GM19395 (cell line): ENCODE results near the gene SLC30A4.
"Not testable (repeated sequence)": the region's sequence is repeated elsewhere in the genome, so short reads cannot be mapped to it uniquely, and the experiment has no call there.

Source experiments
- ATAC-seq: cut with Tn5 transposase; IDR thresholded peaks from one replicate; pipeline ENCODE4 v1.9.1; 2021; ENCODE audit warnings: mild to moderate bottlenecking, moderate library complexity; ENCODE audit not compliant: unreplicated experiment

The SLC30A4 gene, protein sequence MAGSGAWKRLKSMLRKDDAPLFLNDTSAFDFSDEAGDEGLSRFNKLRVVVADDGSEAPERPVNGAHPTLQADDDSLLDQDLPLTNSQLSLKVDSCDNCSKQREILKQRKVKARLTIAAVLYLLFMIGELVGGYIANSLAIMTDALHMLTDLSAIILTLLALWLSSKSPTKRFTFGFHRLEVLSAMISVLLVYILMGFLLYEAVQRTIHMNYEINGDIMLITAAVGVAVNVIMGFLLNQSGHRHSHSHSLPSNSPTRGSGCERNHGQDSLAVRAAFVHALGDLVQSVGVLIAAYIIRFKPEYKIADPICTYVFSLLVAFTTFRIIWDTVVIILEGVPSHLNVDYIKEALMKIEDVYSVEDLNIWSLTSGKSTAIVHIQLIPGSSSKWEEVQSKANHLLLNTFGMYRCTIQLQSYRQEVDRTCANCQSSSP

DNA sequence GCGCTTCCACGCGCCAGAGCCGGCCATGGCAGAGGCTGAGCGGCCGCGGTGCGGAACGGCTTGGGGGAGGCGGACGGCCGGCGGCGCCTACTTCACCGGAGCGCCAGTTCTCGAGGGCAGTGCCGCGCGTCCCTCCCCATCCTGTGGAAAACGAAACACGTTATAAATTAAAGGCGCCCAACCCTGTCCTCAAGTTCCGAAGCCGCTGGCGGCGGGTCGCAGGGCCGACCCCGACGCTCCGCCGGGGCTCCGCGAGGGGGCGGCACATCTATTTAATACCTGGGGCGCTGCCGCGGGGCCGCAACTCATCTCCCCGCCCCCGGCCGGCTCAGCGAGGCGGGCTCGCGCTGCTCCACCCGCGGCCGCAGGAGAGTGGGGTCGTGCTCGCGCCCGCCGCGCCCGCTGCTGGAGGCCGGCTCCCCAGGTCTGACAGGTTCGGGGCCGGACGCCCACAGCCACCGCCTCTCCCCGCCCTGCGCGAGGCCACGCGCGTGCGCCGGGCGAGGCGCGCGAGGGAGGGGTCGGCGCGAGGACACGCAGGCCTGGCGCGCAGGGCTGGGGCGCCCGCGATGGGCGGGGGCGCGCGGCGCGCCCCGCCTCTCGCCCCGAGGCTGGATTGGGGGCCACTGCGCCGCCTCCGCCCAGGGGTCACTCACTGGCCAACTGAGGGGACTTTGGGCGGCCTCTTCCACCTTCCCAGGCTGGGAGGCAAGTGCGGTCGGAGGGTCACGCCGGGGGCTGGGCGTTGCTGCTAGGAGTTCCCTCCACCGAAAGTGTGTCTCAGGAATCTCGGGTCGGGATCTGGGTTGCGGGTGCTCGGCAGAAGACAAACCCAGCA is at the start of gene SLC30A4:
Gene SLC30A4 (minus strand): TSS at position 428 of the 838 bp plus-strand sequence. CDS start 401 bp downstream, at position 27.
- peak; percentile 66 for ATAC-seq

DNA sequence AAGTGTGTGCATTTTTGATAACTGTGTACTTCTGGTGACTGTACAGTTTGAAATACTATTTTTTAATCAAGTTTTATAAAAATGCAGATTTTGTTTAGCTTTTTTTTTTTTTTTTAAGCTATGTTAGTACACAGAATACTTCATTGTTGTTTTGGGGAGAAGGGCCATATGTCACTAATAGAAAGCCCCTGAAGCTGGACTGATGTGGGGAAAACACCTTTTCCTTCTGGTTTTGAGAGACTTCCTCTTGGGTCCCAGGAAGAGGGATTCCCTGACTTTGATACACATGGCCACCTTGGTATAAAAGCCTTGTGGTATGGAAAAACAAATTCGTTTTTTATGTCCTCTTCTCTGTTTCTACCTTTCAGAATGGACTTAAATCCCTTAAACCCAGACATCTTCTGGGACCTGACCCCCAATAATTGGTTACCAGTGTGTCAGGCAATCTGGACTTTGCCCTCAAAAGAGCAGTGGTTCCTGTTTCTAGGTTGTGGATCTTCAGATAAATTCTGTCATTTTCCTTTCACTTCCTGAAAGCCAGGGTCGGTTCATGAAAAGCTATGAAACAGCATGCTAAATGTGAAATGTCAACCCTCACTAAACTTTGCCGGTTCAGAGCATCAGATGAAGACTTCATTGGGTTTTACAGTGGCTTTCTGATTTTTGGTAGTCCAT is 33.5 kb upstream of the SLC30A4 start:
- no peak for ATAC-seq

DNA sequence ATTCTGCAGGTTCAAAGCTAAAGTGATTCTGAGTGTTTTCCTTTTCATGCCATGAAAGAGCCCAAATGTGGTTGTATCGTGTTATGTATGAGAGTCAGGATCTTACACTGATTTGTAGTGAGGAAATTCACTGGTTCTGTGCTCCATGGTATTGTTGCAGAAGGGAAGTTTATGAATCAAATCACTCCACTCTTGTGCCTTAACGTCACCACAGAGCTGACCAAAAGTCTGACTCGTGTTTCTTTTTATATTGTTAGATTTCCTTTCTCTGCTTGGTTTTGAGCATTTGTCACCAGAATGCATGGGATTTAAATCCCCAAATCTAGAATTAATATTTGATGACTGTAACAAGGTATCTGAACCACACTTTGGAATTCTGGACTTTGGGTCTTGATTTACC is 29.1 kb upstream of the SLC30A4 start:
- no peak for ATAC-seq

DNA sequence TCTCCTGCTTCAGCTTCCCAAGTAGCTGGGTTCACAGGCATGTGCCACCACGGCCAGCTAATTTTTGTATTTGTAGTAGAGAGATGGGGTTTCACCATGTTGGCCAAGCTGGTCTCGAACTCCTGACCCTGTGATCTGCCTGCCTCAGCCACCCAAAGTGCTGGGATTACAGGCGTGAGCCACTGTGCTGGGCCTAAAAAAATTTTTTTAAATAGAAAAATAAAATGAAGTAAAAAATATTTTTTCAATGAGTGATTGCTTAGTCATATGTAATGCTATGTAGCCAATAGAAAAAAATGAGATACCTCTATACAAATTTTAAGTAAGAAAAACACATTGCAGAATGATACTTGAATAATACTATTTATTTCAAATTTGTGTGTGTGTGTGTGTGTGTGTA is 27.9 kb upstream of the SLC30A4 start:
- ATAC-seq, result no peak

DNA sequence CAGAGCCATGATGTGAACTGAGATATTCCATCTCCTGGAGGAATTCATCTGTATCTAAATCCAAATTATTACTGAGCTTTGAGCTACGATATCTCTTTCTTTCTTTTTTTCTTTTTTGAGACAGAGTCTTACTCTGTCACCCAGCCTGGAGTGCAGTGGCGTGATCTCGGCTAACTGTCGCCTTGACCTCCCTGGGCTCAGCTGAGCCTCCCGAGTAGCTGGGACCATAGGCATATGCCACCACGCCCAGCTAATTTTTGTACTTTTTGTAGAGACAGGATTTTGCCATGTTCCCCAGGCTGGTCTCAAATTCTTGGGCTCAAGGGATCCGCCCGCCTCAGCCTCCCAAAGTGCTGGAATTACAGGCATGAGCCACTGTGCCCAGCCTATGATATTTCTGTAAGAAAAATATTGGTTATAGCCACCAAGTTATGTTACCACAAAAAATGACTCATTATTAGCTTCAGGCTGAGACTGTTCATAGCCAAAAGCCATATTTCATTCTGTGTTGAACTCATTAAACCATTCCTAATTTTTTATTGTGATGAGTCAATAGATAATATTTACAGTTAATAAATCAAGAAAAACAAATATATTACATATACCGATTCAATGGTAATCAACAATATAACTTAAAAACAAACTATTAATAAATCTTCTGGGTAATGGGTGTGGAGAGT is 27.1 kb upstream of the SLC30A4 start:
- ATAC-seq, result no peak

DNA sequence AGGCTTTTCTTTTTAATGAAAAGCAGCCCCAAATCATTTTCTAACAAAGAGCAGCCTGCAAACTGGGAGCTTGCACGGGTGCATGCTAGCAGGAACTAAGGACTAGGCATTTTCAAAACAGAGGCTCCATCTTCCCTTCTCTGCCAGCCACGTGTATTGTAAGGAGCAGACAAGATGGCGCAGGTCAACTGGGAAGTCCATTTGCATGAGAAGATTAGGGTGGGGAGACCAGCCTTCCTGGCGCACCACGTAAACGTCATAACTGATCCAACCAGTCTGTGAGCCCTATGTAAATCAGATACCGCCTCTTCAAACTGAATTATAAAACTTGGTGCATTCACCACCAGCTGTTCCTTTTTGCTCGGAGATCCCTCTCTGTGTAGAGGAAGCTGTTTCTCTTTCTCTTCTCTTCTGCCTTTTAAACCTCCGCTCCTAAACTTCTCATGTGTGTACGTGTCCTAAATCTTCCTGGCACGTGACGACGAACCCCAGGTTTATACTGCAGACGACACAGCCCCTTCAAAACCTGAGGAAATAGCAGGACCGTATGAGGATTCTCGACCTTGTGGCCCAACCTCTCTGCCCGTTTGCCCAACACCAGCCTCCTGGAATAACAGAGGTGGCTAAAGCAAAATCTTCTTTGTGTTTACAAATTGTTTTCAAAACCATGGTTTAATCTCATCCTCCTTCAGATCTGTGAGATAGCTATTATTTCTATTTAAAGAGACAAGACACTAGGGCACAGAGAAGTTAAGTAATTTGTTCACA is 26.4 kb upstream of the SLC30A4 start:
- no peak for ATAC-seq

DNA sequence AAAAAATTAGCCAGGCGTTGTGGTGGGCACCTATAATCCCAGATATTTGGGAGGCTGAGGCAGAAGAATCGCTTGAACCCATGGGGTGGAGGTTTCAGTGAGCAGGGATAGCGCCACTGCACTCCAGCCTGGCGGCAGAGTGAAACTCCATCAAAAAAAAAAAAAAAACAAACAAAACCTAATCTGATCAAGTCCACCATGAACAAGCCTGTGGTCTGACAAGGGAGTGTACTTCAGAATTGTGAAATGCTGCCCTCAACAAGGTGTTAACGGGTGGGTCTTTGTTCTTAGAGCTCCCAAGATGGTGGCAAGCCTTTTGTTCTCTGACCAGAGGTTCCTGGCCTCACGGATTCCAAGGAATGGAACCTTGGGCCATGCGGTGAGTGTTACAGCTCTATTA is 24.2 kb upstream of the SLC30A4 start:
- no peak for ATAC-seq

DNA sequence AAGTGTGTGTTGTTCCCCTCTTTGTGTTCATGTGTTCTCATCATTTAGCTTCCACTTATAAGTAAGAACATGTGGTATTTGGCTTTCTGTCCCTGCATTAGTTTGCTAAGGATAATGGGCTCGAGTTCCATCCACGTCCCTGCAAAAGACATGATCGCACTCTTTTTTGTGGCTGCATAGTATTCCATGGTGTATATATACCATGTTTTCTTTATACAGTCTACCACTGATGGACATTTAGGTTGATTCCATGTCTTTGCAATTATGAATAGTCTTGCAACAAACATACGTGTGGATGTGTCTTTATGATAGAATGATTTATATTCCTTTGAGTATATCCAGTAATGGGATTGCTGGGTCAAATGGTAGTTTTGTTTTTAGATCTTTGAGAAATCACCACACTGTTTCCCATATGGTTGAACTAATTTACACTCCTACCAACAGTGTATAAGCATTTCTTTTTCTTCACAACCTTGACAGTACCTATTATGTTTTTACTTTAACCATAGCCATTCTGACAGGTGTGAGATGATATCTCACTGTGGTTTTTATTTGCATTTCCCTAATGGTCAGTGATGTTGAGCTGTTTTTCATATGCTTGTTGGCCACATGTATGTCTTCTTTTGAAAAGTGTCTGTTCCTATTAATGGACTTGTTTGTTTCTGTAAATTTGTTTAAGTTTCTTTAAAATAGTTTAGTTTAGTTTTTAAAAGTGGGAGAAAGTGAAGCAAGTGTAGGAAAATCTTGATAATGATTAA is 21.9 kb upstream of the SLC30A4 start:
- ATAC-seq, result no peak

DNA sequence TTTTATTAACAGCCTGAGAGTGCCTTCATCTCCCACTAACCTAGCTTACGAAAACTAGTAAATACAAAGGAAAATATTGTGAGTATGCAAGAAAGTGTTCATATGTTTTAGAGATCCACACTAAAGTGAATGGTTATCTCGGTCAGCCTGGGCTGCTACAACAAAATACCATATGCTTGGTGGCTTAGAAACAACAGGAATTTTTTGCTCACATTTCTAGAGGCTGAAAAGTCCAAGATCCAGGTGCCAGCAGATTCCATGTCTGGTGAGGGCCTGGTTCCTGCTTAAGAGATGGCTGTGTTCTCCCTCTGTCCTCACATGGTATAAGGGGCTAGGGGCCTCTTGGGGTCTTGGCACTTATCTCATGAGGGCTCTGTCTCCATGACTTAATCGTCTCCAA is 20.5 kb upstream of the SLC30A4 start:
- no peak for ATAC-seq

DNA sequence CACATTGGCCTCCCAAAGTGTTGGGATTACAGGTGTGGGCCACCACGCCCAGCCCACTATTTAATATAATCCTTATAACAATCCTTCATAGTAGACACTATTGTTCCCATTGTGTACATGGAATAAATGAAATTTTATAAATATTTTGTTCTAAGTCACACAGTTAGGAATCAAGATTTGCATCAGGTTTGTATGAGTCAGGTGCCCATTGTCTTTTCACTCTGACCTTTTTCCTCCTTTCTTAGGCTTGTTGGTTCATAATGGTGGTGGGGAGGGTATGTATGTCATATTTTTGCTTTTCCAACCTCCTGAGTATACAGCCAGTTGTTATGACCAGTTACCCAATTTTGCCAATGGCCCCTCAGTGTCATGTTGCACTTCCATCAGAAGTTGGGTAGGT is 18.0 kb upstream of the SLC30A4 start:
- no peak for ATAC-seq

DNA sequence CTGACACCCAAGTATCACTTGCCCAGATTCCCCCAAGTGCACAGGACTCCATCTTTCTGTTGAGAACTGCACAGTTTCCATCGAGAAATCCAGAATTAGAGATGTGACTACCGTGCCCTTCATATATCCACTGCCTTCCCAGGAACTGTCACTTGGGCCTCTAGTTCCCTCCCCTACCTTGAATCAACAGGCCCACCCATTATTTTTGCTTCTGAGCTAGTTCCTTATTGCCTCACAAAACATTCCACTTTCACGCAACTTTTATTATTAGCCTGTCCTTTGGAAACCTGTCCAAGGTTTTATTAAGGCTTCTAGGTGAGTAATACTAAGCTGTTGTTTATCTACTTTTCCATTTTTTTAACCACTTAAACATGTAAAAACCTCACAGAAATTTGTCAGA is 17.1 kb upstream of the SLC30A4 start:
- no peak for ATAC-seq

DNA sequence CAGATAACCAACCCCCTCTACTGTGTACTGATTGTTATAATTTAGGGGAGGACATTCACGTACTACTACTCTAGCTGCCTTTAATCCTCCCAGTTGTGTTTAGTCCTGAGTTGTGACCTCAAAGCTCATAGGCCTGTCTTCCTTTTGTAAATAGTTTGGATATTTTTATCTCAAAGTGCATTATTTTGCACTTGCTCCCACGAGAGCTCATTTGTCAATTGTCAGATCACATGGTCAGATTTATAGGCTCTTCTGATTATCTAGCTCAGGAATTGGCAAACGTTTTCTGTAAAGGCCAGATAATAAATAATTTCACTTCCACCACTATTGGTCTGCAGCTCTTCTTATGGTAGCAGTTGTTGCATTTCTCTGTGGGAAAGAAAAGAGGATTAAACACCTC is 14.4 kb upstream of the SLC30A4 start:
- no peak for ATAC-seq

DNA sequence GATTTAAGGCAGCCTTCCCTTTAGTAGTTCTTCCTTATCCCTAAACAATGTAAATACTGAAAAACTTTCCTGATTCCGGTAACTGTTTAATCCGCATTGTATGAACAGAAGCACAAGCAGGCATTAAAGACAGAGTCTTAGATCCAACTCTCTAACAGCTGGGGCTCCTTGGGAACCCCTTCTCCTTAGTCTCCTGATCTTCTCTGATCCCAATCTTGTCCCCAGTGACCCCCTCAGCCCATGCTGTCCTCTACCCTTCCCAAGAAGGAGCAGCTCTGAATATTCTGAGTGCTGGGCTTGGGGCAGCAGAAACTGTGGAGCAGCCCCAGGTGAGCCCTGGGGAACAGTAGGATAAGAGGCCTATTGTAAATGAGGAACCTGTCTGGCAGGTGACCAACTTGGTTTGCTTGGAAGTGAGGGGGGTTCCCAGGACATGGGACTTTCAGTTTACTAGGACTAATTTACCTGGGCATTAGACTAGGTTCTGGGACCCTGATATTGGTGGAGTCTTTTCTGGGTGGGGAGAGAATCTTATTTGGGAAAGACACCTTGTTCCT is 13.0 kb upstream of the SLC30A4 start:
- ATAC-seq, result no peak

DNA sequence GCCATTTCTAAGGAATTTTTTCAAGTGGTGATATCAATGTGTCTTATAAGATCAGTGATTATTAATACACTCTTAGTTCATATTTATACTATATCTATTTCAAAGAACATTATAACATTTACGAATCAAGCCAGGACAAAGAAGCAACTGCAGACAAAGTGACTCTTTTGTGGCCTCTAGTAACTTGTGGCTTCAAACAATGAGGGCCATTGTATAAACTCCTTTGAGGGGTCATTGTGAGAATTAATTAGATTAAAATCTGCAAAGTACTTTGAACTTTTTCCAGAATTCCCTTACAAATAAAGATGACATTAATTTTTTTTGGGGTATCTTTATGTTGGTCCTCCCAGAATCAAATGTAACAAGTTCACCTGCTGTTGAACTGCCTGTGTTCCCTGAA is 12.3 kb upstream of the SLC30A4 start:
- no peak for ATAC-seq

DNA sequence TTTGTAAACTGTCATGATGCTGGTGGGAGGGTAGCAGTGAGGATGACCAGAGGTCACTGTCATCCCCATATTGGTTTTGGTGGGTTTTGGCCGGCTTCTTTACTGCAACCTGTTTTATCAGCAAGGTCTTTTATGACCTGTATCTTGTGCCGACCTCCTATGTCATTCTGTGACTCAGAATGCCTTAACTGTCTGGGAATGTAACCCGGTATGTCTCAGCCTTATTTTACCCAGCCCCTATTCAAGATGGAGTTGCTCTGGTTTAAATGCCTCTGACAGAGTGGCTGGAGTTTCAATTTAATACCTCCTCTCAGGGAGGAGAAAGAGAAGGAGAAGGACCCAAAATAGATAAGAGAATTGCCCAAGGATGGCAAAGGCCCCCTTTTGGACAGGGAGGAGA is 10.3 kb upstream of the SLC30A4 start:
- not testable (repeated sequence) for ATAC-seq

DNA sequence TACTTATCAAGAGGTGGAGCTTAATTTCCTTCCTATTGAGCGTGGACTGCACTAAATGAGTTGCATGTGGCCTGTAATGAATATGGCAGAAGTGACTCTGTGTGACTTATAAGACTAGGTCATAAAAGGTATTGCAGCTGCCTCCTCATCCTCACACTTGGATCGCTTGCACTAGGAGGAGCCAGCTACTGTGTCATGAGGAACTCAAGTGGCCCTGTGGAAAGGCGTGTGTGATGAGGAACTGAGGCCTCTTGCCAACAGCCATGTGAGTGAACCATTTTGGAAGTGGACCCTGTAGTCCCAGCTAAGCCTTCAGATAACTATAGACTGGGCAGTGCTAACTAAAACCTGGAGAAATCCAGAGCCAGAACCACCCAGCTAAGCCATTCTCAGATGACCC is 7.1 kb upstream of the SLC30A4 start:
- no peak for ATAC-seq

DNA sequence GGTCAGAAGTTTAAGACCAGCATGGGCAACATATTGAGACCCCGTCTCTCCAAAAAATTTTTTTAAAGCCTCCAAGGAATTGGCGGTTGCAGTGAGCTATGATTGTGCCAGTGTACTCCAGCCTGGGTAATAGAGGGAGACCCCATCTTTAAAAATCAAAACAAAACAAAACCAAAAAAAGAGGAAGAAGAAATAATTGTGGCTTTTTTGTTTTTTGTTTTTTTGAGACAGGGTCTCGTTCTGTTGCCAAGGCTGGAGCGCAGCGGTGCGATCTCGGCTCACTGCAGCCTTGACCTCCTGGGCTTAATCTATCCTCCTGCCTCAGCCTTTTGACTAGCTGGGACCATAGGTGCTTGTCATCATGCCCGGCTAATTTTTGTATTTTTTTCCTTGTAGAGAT is 4.5 kb upstream of the SLC30A4 start:
- no peak for ATAC-seq

DNA sequence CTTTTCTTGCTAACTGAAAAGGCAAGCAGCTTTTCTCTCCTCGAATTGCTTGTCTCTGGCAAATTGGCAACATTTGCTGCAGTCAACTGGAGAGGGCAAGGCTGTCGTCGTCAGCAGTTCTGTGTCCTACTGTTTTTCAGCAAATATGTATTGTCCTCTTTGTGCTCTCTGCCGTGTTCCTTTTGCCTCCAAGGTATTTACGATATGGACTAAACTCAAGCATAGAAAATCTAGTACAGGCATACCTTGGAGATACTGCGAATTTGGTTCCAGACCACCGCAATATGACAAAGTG is 558 bp upstream of the SLC30A4 start:
- ATAC-seq, result no peak

DNA sequence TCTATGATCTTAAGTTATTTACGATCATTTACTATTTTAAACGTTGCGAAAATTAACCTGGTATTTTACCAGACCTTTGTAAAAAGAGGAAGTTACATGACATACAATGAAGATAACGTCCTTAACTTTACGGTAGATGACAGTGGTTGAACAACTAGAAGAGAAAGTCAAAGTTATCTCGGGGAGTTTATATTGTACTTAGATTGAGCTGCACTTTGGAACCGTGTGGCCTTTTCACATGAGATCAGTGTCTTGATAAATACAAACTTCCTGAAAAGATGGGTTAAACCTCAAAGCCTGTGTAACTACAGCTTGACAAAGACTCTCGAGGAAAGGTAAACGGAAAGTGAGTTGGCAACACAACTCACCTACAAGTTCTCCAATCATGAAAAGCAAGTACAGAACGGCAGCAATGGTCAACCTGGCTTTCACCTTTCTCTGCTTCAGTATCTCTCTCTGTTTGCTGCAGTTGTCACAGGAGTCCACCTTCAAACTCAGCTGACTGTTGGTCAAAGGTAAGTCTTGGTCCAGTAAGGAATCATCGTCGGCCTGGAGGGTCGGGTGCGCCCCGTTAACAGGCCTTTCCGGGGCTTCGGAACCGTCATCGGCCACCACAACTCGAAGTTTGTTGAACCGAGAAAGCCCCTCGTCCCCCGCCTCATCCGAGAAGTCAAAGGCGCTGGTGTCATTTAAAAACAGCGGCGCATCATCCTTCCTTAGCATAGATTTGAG is 793 bp downstream of the SLC30A4 start:
- peak; percentile 24 for ATAC-seq
